ENCODE results near the gene TRIO. TPM values are rescaled to one million over a fixed set of nuclear protein-coding genes. Genes with fewer than 3 reads are reported as not detected.

Gene TRIO
- total RNA-seq, 1 experiment from 2014 or later: 99.6 TPM

DNA sequence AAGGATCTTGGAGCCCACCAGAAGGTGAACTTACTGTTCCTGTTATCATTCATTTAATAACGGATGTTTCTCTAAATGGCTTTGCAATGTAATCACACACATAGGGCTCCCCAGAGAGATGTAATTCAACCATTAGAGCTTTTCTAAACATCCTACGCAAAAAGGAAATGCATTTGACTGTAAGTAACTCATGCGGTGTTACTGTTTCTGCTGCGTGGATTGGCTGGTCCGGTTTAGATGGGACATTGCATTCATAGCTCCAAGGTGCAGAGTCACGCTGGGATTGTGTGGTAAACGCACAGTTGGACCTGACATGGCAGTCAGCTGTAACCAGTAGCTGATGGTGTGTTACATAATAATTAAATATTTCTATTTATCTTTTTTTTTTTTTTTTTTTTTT is 252.9 kb downstream of the TRIO start:
- DNase-seq (ENCODE audit: low read depth in 1 of 2, low spot score in 2 of 2): no peak
- peaks cover 78% of the 10 kb centered on the region for H3K36me3 ChIP-seq

DNA sequence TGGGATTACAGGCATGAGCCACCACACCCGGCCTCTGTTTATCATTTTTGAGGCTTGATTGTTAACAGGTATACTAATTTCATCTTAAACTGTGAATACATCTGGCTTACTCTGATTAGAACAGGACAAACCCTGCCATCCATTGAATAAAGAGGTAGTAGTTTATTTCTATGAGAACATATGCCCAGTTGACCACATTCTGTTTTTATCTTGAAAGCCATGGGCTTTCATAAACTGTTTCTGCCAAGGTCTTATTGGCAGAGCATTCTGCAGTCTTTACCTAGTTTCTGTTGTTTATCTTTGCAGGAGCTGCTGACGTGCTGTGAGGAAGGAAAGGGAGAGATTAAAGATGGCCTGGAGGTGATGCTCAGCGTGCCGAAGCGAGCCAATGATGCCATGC is 253.6 kb downstream of the TRIO start:
- peaks cover 79% of the 10 kb centered on the region for H3K36me3 ChIP-seq
- DNase-seq (ENCODE audit: low read depth in 1 of 2, low spot score in 2 of 2): no peak
- peaks cover 15% of the 10 kb centered on the region for H3K4me1 ChIP-seq (replicated peaks)
- H3K27me3 ChIP-seq (replicated peaks): no peaks in the 10 kb centered on the region
- no peak overlapping the region for H3K4me3 ChIP-seq
- H3K27ac ChIP-seq: no peak overlapping the region
- H3K9me3 ChIP-seq (replicated peaks): no peaks in the 10 kb centered on the region

More for the DNA sequence above, 252.9 kb downstream of the TRIO start:
- Histone ChIP-seq H3K27ac (no peak overlapping the region), H3K4me1 (replicated peaks) (peaks cover 15% of the 10 kb centered on the region), H3K27me3 (replicated peaks) (no peaks in the 10 kb centered on the region), H3K4me3 (no peak overlapping the region), H3K9me3 (replicated peaks) (no peaks in the 10 kb centered on the region)

DNA sequence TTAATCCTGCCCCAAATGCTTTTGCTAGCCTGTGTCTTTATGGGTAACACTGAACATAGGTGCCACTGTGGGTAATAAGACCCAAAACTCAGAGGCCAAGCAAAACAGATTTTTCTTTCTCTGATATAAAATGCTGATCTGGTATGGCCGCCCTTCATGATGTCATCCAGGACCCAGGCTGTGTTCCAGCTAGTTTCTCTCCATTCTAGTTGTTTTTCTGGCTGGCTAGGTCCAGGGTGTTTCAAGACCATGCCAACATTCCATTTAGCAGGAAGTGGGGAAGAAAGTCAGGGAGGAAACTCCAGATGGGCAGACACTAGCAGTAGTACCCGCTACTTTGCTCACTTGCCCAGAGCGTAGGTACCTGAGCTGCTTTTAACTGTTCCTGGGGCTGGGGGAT is 254.6 kb downstream of the TRIO start:
- Histone ChIP-seq H3K4me3 (no peak overlapping the region), H3K36me3 (peaks cover 80% of the 10 kb centered on the region), H3K27me3 (replicated peaks) (no peaks in the 10 kb centered on the region), H3K4me1 (replicated peaks) (peaks cover 15% of the 10 kb centered on the region), H3K27ac (no peak overlapping the region), H3K9me3 (replicated peaks) (no peaks in the 10 kb centered on the region)
- no peak for DNase-seq (ENCODE audit: low read depth in 1 of 2, low spot score in 2 of 2)

DNA sequence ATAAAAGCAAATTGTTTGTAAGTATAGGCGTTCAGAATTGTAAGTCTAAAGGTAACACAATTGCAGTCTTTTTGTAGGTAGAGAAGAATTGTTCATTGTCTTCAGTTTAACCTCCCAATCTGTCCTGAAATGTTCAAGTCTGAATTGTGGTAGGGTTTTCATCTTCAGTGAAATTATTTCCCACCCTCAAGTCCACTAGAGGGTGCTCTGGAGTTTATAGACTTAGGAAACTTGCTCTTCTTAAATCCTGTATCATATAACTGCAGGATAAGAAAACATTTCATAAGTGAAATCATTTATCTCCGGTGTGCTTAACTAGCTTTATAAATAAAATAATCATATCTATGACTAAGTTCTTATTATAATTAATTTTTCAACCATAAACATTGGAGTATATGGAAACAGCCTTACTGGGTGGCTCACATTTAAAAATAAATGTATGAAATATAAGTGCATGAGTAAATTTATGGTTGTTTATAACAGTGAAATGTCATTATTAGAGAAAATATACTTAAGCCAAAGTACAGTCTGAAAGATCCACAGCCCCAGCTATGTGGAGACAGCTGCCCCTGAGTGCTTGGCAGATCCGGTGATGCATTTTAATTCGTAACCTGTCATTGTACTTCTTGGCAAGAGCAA is 256.0 kb downstream of the TRIO start:
- Histone ChIP-seq H3K9me3 (replicated peaks) (no peaks in the 10 kb centered on the region), H3K27me3 (replicated peaks) (no peaks in the 10 kb centered on the region), H3K27ac (no peak overlapping the region), H3K4me1 (replicated peaks) (peaks cover 15% of the 10 kb centered on the region), H3K4me3 (no peak overlapping the region), H3K36me3 (peaks cover 71% of the 10 kb centered on the region)
- peak in 1 of 2 experiments; percentile 46 for DNase-seq (ENCODE audit: low read depth in 1 of 2, low spot score in 2 of 2)

DNA sequence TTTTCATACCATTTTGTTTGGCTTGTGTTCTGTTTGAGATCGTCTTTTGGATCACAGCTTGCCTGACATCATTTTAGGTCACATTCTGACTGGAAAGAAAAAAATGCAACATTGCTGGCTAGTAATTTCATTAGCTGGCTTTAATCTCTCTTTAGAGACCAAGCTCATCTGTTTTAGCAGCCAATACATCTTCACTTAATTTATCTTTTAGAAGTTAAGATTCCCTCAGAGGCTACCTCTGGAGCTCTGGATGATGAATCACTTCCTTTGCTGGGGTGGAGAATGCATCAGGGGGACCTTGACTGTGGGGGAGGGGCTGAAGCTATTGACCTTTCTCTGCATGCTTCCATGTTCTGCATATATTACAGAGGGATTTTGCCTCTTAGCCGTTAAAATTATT is 256.9 kb downstream of the TRIO start:
- Histone ChIP-seq H3K27ac (no peak overlapping the region; the same call in 1 of the 2 replicates), H3K4me1 (replicated peaks) (peaks cover 15% of the 10 kb centered on the region), H3K36me3 (peaks cover 69% of the 10 kb centered on the region), H3K9me3 (replicated peaks) (no peaks in the 10 kb centered on the region), H3K4me3 (no peak overlapping the region), H3K27me3 (replicated peaks) (no peaks in the 10 kb centered on the region)
- DNase-seq (ENCODE audit: low read depth in 1 of 2, low spot score in 2 of 2): peak in 1 of 2 experiments; percentile 39

DNA sequence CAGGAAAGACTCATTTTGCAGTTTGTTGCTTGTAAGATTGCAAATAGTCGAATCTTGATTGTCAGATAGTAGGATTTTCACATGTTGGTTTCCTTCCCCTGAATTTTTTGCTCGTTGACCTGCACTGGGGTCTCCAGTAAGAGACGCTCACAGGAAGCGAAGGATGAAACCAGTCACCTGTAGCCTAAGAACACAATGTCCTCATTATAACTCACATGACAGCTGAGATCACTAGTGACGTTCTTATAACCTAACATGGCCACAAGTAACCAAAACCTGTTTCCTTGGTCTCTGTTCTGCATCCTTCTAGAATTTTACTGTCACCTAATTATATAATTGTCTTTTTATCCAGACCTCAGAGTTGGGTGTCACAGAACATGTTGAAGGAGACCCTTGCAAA is 257.5 kb downstream of the TRIO start:
- Histone ChIP-seq H3K36me3 (peaks cover 69% of the 10 kb centered on the region), H3K4me1 (replicated peaks) (peaks cover 21% of the 10 kb centered on the region), H3K27me3 (replicated peaks) (no peaks in the 10 kb centered on the region), H3K27ac (no peak overlapping the region), H3K4me3 (no peak overlapping the region), H3K9me3 (replicated peaks) (no peaks in the 10 kb centered on the region)
- DNase-seq (ENCODE audit: low read depth in 1 of 2, low spot score in 2 of 2): no peak

DNA sequence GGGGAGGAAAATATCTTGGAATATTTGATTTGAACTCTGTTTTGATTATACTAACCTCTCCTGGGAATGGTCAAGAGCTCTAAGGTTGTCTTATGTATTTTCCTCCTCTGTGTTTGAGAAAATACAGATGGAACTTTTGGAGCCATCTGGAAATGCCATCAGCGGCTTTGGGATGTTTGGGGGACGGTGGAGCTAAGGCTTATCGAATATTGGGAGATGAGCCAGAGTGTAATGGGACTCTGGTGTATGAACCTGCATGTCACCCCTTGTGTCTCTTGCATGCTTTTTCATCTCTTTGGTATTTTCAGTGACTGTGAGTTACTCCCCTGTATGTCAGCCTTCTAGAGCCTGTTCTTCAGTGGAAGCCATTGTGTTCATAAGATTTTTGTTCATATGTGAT is 258.5 kb downstream of the TRIO start:
- Histone ChIP-seq H3K4me3 (no peak overlapping the region), H3K4me1 (replicated peaks) (peaks cover 30% of the 10 kb centered on the region), H3K27me3 (replicated peaks) (no peaks in the 10 kb centered on the region), H3K27ac (no peak overlapping the region), H3K9me3 (replicated peaks) (no peaks in the 10 kb centered on the region), H3K36me3 (peaks cover 72% of the 10 kb centered on the region)
- DNase-seq (ENCODE audit: low read depth in 1 of 2, low spot score in 2 of 2): no peak

DNA sequence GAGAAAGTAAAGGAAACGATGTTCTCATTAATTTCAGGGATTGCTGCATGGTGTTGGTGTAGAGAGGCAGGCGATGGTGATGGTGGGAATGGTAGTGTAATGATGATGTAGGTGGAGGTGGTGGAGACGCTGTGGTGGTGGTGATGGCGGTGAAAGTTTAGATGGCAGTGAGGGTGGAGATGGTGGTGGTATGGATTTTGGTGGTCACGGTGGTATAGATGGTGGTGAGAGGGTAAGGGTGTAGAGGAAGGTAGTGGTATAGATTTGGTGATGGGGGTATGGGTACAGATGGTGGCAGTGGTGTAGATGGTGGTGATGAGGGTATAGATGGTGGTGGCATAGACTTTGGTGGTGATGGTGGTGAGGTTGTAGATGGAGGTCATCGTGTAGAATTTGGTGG is 259.3 kb downstream of the TRIO start:
- Histone ChIP-seq H3K27me3 (replicated peaks) (no peaks in the 10 kb centered on the region), H3K27ac (no peak overlapping the region), H3K9me3 (replicated peaks) (no peaks in the 10 kb centered on the region), H3K4me1 (replicated peaks) (peaks cover 36% of the 10 kb centered on the region), H3K4me3 (no peak overlapping the region), H3K36me3 (peaks cover 72% of the 10 kb centered on the region)
- DNase-seq (ENCODE audit: low read depth in 1 of 2, low spot score in 2 of 2): no peak

DNA sequence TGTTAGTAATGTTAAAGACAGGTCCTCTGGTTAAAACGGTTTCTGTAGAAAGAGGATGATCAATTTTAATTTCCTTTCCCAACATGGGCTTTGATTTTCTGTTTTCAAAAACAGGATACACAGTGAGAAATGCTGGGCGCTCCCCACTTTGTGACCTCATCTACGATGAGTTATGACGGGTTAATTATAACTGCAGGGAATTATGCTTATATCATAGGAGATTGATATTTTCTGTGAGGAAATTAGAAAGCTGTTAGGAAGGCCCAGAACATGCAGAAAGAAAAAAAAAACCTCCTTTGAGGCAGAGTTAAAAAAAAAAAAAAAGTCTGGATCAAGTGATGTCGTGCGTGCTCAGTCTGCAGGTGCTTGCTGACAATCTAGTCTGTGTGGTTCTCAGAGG is 261.6 kb downstream of the TRIO start:
- no peak for DNase-seq (ENCODE audit: low read depth in 1 of 2, low spot score in 2 of 2)
- Histone ChIP-seq H3K4me3 (no peak overlapping the region), H3K36me3 (peaks cover 79% of the 10 kb centered on the region), H3K27me3 (replicated peaks) (no peaks in the 10 kb centered on the region), H3K4me1 (replicated peaks) (peaks cover 30% of the 10 kb centered on the region), H3K9me3 (replicated peaks) (no peaks in the 10 kb centered on the region), H3K27ac (no peak overlapping the region)

DNA sequence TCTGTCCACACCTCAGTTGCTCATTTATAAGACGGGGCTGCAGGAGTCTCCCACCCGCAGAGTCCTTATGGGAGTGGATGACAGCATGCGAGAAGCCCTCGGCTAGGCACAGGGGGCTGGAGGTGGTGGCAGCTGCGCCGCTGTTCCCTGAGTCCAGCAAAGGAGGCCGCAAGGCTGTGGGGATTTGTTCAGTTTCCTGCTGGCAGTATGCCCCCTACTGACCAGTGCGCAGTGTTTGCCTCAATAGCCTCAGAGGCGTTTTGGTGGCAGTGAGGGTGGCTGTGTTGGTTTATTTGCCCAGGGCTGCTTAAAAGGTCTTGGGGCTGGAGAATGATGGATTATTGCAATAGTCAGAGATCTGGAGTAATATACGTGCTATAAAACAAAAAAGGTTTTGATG is 262.1 kb downstream of the TRIO start:
- Histone ChIP-seq H3K4me3 (no peak overlapping the region), H3K27me3 (replicated peaks) (no peaks in the 10 kb centered on the region), H3K27ac (no peak overlapping the region), H3K4me1 (replicated peaks) (peaks cover 25% of the 10 kb centered on the region), H3K36me3 (peaks cover 82% of the 10 kb centered on the region), H3K9me3 (replicated peaks) (no peaks in the 10 kb centered on the region)
- no peak for DNase-seq (ENCODE audit: low read depth in 1 of 2, low spot score in 2 of 2)

DNA sequence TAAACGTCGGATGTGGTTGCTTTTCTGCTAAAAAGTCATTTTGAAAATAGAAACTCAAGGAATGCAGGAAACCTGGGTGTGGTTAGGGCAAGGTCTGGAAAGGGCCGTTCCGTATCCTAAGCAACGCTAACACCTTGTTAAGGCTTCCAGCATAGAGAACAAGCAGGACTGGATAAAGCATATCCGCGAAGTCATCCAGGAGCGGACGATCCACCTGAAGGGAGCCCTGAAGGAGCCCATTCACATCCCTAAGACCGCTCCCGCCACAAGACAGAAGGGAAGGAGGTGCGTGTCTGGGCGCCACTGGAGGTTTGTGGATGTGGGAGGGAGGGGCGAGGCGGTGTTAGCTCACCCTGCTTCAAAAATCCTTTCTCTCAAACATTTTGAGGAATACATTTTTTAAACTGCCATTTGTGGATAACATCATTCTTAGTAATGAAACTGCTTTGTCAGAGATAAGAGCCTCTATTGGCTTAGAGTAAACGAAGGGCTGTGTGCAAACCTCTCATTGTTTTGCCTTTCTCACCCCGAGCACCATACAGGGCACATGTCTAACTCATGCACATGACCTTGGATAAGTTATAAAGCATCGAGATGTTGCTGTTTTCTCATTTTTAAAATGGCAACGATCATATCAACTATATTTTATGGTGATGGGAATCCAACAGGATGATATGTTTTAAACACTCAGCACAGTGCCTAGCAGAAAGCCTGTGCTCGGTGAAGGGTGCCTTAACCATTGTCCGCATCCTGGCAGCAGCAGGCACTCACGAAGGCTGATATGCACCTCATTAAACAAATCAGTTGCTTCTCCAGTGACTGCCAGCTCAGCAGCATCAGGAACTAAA is 262.8 kb downstream of the TRIO start:
- peaks cover 82% of the 10 kb centered on the region for H3K36me3 ChIP-seq
- H3K4me3 ChIP-seq: no peak overlapping the region
- H3K27ac ChIP-seq: 0 out of 2 replicates have a peak overlapping the region, but pooled peaks have one; percentile 0
- peaks cover 21% of the 10 kb centered on the region for H3K4me1 ChIP-seq (replicated peaks)
- no peaks in the 10 kb centered on the region for H3K9me3 ChIP-seq (replicated peaks)
- no peak for DNase-seq (ENCODE audit: low read depth in 1 of 2, low spot score in 2 of 2)
- H3K27me3 ChIP-seq (replicated peaks): no peaks in the 10 kb centered on the region

DNA sequence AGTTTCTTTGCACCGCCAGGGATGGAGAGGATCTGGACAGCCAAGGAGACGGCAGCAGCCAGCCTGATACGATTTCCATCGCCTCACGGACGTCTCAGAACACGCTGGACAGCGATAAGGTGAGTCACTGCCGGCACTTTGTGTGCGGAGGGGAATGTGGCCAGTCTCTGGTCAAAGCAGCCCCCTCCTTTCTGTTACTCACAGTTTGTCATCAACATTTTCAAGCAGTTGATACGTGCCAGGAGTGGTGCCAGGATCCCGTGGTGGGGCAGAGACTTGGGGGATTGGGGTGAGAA is 263.4 kb downstream of the TRIO start:
- DNase-seq (ENCODE audit: low read depth in 1 of 2, low spot score in 2 of 2): peak; percentile 69 to 90
- Histone ChIP-seq H3K27ac (0 out of 2 replicates have a peak overlapping the region, but pooled peaks have one; percentile 19), H3K4me1 (replicated peaks) (peaks cover 21% of the 10 kb centered on the region), H3K9me3 (replicated peaks) (no peaks in the 10 kb centered on the region), H3K4me3 (no peak overlapping the region), H3K27me3 (replicated peaks) (no peaks in the 10 kb centered on the region), H3K36me3 (peaks cover 82% of the 10 kb centered on the region)

DNA sequence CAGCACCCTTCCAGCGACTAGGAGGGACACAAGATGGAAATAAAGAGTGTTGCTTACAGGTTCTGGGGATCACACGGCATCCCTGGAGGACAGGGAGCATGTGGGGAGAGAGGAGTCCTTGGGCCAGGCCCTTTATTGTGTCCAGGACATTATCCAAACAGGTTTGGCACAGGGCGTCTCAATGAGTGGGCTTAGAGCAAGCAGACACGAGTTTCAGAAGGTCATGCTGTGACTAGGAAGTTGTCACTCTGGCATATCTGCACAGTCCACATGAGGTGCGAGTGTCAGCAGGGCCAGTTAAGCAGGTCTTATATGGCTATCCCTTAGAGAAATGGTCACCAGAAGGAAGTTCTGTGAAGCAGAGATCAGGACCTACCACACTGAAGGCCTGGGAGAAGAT is 263.9 kb downstream of the TRIO start:
- H3K27me3 ChIP-seq (replicated peaks): no peaks in the 10 kb centered on the region
- H3K9me3 ChIP-seq (replicated peaks): no peaks in the 10 kb centered on the region
- H3K4me1 ChIP-seq (replicated peaks): peaks cover 21% of the 10 kb centered on the region
- no peak for DNase-seq (ENCODE audit: low read depth in 1 of 2, low spot score in 2 of 2)
- peaks cover 79% of the 10 kb centered on the region for H3K36me3 ChIP-seq
- 0 out of 2 replicates have a peak overlapping the region, but pooled peaks have one; percentile 19 for H3K27ac ChIP-seq
- no peak overlapping the region for H3K4me3 ChIP-seq

DNA sequence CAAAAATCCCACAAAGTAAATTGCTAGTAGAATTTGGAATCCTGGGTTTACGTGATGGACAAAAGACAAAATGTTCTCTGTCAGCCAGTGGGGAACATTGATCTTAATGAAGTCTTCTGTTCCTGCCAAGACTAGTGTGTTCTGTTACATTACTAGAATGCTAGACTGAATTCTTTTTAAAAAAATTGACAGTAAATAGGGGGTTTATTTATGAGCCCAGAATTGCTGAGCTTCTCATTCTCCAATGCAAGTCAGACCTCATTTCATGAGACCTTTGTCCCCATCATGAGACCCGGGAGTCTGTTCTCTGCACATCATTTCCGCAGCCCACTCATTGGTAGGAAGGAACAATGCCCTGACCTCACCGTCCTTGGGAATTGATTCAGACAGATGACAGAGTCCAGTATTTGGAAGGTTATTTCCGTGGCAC is 264.6 kb downstream of the TRIO start:
- H3K9me3 ChIP-seq (replicated peaks): no peaks in the 10 kb centered on the region
- H3K27me3 ChIP-seq (replicated peaks): no peaks in the 10 kb centered on the region
- H3K36me3 ChIP-seq: peaks cover 79% of the 10 kb centered on the region
- no peak overlapping the region for H3K27ac ChIP-seq
- peaks cover 26% of the 10 kb centered on the region for H3K4me1 ChIP-seq (replicated peaks)
- no peak for DNase-seq (ENCODE audit: low read depth in 1 of 2, low spot score in 2 of 2)
- no peak overlapping the region for H3K4me3 ChIP-seq
